GM19193 (cell line): Measurements from ENCODE around the gene PDZD2.

Experiments used
- POLR2A ChIP-seq: IDR thresholded peaks from 4 replicates; pipeline ENCODE4 v1.6.1; 2011; ENCODE audit not compliant: insufficient read depth, insufficient read length; ENCODE audit errors: extremely low read depth

The PDZD2 gene

DNA sequence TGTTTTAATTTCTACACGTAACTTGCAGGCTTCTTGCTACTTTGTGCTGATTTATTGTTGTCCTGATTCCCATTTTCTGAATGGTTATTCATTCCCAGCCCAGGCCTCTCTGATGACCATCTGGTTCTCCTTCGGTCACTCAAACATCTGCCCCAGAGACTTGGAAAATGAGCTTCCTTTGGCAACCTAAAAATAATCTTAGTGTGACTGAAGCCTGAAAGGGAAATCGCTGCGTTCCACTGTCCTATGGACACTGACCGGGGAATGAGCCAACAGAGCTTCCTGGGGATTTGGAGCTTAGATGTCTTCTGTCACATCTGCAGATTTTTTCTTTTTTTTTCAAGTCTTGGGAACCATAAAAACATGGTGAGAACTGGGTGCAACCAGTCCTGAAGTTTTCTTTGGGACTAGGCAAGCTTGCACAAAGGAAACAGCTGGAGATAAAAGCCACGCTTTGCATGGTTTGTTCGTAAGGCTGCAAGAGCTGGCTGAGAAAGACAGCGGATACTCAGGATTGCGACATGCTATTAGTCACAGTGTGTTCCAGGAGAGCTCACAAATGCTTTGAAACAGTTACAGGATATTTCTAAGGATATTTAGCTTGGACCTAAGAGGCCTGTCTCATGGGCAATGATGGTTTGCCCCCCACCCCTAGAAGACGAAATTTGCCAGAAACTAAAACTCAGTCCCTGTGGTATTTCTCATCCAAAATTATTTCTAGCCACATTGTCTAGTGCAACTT is 389.0 kb downstream of the PDZD2 start:
- no peak for TF ChIP-seq POLR2A

DNA sequence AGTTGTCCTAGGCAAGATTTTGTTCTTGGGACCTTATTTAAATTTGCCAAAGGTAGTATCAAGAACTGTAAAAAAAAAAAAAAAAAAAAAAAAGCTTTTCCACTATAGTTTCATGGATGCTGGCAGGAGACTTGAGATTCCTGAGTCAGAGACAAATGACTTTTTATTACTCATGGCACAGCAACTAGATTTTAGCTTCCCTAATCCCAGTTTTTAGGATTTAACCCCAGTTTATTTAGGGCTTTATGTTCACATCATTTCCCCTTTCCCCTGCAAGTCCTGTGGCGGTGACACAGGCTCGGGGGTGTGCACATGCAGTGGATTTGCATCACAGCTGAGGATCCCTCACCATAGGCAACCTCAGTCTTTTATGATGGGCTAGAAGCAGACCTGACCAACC is 390.3 kb downstream of the PDZD2 start:
- TF ChIP-seq POLR2A = no peak

DNA sequence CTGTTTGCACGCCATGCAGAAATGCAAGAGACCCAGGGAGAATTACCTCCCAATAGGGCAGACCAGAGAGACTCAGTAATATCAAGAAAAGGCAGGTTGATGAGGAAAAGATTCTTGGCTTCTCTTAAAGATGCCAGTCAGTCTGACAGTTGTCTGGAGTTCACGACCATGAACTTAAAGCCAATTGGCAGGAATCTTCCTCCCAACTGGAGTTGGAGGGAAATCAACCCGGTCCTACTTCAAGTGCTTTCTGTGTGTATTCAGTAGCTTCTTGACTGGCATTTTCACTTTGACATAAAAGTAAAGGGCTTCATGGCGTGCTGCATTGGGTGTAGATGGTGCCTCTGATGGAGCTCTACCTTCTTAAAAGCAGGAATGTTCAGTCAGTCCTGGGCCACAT is 390.9 kb downstream of the PDZD2 start:
- no peak for TF ChIP-seq POLR2A

DNA sequence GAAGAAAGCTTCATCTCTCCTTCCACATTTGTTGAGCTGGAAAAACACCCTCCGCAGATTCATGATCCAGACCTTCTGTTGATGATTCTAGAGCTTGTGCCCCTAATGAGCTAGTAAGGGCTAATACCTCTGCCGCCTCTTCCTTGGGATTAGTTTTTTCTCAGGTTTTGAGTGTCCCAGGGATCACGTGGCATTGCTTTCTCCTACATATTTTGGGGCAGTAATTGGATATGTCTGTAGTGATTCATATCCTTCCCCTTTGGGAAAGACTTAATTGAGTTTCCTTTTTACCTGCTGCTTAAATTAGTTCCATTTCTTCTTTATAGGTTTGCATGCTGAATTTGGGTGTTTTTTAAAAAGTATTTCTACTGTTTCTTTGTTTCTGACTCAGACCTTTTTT is 391.3 kb downstream of the PDZD2 start:
- TF ChIP-seq POLR2A = no peak

DNA sequence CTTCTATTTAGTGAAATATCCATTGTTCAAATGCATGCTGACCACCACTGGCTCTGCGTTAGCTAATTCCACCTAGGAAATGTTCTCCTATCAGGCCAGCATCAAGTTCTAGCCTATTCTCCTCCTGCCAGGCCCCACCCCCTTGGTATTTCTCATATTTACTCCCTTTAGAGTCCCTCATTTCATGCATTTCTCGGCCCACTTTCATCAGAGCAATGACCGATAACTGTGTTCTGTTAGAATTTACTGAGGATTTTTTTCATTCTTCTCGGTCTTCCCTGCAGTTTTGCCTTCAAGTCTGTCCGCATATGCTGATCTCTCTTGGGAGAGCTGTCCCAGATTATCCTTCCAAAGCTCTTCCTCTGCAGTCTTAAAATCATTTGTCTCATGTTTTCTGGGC is 391.8 kb downstream of the PDZD2 start:
- no peak for TF ChIP-seq POLR2A

DNA sequence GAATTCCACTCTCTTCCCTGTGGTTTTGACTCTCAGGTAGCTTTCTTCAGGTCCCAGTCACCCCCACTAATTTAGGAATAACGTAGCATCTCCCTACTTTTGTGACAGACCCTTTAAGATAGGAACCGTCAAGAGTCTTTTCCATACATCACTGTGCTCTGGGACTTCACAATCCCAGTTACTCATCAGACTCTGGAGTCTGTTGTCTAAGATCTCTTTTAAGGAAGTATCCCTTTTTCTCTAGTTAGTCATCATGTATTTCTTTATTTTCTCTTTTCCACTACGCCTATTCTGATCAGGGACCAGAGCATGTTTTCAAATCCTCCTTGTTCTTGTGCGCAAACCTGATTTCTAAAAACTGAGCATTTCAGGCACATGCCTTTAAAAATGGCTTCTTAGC is 392.2 kb downstream of the PDZD2 start:
- no peak for TF ChIP-seq POLR2A

DNA sequence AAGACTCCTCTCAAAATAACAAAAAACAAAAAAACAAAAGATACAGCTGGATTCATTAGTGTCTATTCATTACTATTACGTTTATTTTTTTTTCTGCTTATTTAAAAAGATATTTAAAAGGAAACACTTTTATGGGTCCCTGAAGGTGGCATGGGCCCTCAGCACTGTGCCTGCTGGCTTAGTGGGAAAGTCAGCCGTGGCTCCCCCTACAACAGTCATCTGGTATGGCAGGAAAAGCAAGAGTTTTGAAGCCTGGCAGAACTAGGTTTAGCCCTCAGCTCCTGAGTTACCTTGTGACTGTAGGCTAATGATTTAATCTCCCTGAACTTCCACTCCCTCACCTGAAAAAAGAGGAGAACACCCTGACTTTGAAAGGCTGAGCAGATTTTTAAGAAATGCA is 399.6 kb downstream of the PDZD2 start:
- TF ChIP-seq POLR2A = no peak

DNA sequence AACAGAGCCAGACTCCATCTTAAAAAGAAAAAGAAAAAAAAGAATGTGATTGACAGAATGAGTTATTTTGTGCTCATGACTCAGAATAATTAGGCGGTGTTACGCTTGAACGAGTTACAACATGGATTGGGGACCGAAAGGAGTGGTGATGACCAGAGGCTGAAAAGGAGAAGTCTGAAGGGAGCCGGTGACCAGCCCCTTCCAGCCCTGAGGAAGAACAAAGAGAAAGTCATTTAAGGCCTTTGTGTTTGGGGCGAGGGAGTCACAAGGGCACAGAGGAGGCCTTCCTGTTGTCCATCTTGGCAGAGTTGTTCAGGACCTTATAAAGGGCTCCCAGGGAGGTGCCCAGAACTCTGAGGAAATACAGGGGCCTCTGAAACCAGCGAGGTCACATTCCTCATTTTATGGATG is 403.6 kb downstream of the PDZD2 start:
- TF ChIP-seq POLR2A = no peak

DNA sequence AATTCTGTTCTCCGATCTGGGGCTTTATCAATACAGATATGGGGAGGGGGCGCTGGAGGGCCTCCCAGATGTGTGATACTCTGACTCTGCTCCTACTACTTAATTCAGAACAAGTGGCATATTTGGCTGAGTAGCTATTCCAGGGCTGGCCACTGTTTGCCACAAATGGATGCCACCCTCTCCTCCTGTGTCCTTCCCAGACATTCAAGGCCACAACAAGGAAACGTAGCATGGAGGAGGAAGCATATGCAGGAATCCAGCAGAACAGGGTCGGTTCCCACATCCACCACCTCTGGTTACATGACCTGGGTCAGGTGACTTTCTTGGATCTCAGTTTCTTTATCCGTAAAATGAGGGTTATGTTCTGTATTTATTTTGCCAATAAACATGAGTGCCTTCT is 404.2 kb downstream of the PDZD2 start:
- TF ChIP-seq POLR2A = no peak

DNA sequence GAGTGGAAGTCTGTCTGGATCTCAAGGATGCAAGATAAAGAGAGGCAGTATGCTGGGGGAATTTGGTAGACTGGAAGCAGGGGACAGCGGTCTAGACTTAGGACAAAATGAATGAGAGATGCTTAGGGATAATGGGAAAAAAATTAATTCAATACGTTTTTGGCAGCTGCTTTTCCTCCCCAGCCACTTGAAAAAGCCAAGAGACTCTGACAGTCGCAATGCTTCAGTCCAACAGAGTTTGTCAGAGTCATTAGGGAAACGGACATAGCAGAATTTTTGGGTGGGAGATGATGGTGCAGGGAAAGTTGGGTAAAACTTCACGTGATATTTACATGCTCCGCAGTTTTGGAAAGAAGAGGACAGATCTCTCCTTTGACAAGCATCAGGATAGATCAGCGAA is 405.5 kb downstream of the PDZD2 start:
- TF ChIP-seq POLR2A = no peak

DNA sequence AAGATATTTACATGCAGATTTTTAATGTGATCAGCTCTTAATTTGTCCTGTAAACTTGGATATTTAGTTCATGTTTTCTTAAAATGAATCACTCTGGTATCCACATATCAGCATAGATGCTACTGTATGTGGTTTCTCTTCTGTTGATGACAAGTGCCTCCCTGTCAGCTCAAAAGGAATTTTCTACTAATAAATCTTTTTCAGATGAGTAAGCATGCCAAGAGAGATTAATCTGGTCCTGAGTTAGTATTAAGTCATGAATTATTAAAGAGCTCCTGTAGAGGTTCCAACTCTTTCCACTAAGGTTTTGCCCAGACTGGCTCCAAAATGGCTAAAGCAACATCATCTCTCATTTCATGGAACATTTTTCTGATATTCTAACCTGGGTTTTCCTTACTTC is 406.0 kb downstream of the PDZD2 start:
- TF ChIP-seq POLR2A = no peak

DNA sequence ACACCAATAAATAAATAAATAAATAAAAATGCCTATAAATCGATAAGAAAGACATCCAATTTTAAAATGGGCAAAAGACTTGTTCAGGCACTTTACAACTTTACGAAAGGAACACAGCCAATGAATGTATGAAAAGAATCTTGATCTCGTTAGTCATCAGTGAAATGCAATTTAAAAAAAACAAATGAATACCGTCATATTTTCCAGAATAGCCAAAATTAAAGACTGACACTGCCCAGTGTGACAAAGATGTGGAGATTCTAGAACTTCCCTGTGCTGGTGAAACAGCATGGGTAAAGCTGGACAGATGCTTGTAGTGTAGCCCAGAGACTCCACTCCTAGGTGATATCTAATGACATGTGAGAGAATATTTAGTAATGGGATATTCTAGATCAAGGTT is 408.1 kb downstream of the PDZD2 start:
- no peak for TF ChIP-seq POLR2A

DNA sequence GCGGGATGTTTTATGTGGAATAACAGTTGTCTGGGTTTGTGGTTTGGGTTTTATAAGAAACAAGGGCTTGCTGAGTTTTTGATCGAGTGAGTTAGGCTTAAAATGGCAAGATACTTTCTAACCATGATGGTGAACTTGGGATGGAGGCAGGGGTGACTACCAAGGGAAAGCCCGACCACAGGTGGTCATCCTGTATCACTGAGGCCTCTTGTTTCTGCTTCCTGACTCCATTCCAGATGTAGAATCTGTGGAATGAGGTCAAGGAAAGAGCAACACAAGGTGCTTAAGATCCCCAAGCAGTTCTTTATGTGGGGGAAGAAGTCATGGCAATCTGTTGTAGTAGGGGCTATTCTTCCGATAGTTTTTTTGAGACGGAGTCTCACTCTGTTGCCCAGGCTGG is 412.9 kb downstream of the PDZD2 start:
- no peak for TF ChIP-seq POLR2A

DNA sequence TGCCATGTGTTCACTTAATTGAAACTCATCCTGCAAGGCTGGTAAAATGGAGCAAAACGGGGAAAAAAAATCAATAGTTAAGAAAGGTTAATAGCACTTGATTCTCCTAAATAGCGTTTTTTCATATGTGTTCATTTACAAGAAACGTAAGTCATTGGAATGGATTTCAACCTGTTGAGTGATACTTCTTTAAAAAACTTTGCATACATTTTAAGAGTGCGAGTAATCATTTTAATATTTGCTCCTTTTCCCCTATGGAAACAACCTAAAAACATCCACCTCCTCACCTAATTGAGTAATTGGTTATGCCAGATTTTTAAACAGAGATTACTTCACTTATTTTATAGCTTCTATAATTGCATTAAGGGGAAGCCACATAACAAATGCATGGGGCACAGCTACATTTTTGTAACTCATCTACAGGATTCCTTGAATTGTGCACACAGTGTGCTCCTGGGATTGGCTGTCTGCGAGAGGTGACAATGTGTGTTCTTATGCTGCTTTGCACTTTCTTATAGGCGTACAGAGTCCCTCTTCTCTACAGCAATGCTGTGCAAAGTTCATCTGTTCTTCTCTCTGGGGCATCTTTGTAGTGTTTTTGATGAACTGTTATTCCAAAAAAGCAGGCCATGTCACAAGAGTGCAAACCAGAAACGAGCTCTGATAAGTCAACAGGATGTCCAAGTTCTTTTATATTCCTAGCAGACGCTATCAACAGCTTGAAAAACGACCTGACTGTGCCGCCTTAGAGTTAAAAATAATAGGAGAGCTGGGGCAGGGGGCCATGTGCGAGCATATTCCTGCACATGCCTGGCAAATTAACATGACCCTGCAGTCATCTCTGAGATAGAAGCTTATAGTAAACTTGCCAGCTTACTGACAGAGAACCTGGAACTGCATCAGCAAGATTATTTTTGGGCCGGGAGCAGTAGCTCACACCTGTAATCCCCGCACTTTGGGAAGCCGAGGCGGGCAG is 417.2 kb downstream of the PDZD2 start:
- TF ChIP-seq POLR2A = no peak

DNA sequence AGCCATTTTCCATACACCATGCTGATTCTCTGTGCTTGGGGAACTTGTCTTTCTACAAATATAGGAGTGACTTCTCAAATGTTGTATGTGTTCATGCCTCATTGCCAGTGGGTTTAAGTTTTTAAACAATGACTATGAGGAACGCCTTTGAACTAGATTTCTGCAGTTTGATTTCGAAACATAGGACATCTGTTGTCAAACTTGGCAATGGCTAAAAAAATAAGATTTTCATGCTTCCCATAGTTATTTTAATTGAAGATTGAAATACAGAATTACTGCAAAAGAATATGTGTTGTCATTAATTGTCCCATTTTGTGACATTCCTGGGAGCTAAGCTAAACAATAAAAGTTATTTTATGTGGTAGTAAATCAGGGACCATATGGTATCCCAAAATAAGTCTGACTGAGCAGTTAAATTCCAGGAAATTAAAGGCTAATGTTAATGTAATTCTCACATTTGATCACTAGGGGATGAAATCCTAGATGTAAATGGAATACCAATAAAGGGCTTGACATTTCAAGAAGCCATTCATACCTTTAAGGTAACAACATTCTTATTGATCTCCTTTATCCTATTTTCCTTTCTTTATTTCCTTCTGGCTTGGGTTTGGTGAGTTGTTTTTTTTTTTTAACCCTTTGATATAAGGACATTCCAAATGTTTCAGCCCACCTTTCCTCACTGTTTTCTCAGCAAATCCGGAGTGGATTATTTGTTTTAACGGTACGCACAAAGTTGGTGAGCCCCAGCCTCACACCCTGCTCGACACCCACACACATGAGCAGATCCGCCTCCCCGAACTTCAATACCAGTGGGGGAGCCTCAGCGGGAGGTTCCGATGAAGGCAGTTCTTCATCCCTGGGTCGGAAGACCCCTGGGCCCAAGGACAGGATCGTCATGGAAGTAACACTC is 418.5 kb downstream of the PDZD2 start:
- TF ChIP-seq POLR2A = no peak
